ENCODE data around the gene GLRA3.
"Not testable (repeated sequence)": the region's sequence is repeated elsewhere in the genome, so short reads cannot be mapped to it uniquely, and the experiment has no call there.

Gene GLRA3

GRCh38 chr4:174709526-174709925 is 119.5 kb downstream of the GLRA3 start:
- DNase-seq, result no peak

DNA sequence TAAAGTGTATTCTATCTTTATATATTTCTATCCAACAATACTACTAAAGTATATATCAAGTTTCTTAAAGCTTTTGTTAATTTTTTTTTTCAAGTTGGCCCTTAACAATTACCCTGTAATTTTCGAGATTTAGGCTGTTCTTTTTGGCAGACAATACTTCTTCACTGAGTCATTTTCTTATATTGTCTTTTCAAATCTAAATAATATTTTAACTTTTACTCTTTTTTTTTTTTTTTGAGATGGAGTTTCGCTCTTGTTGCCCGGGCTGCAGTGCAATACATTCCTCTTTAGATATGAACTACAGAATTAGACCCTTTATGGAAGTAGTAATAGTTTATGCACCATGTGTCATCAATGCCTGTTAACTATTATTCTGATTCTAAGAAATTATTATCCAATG is 120.7 kb downstream of the GLRA3 start:
- DNase-seq, result no peak

- no peak for DNase-seq
Observed at GRCh38 chr4:174707902-174708301, 121.1 kb downstream of the GLRA3 start.

DNA sequence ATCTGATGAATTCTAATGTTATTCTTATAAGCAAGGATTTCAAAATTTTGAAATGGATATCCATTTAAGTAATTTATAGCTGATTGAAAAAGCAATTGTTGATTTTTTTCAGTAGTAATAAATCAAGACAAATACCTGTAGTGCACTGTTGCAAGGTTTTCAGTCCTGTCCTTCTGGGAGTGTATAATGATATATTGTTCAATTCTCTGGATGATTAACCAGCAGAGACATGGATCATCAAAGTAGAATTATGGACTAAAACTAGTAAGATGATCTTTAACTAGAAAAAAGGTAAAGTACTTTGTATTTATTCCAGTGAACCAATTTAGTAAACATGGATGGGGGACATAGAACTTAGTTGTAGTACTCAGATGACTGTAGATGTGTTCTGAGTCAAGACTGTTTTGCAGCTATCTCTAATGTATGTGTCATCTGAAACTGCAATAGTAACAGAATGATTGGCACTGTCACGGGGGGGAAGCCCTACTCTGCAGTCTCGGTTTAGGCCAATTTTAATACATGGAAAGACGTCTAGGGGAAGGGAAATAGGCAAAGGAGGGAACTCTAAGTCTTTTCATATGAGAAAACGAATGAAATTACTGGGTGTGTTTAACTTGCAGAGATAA is 121.9 kb downstream of the GLRA3 start:
- no peak for DNase-seq

GRCh38 chr4:174702979-174703478 is 126.0 kb downstream of the GLRA3 start:
- DNase-seq, result no peak

DNA sequence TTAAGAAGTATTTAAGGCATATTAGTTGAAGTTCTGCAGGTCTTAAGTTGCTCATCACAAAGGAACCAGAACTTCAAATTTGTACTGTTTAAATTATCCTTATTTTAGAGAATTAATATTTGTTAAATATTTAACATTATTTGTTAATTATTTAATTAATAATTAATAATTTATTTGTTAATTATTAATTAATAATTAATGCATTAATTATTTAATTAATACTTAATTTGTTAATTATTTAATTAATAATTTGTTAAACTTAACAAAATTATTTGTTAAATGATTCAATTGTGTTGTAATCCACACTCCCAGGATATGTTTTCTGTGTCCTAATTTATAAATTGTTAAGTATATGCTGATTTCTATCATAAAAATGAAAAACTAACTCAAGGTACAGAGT is 129.4 kb downstream of the GLRA3 start:
- no peak for DNase-seq

DNA sequence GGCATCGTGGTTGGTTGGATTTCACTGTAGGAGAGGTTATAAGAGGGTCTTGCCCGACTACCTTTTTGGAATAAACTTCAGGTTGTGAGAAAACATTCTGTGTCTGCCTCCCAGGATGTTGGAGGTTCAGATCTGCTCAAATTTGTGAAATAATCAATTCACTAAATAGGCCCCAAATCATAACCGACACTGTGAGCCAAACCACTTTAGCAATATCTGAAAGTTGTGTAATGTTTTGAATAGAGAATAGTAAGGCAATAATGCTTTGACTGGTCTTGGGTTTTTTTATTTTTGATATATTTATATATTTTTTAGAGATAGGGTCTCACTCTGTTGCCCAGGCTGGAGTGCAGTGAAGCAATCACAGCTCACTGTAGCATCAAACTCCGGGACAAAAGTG is 131.2 kb downstream of the GLRA3 start:
- DNase-seq, result no peak

DNA sequence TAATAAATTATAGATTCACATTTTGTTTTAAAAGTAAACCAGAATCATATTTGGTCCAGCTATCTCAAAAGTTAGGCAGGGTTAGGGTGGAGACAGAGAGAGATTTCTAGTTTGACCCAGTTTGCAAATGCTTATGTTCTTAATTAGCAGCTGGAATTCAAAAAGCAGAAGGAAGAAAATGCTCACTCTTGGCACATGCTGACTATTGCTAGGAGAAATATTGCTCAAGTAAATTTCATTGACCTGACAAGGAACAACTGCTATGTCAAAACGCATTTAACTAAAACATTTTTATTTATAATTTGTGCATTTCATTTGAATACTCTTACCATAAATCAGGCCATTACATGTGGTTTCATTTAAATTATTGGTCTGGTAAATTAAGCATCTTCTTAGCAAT is 131.8 kb downstream of the GLRA3 start:
- no peak for DNase-seq

DNA sequence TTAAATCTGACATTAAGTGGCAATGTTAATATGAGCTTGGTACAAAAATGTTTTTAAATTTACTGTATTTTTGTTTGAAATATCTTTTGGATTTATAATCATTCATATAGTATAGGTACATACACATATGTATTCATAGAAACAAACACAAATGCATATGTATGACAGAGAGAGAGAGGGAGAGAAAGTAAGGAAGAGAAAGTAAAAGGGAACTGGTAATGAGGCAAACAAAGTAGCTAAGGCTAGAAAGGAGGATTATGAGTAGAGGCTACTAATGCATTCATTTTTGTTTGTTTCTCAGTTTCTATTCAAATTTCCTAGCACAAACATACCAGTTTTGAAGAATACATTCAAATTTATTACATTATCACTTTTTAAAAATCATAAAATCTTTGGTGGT is 132.4 kb downstream of the GLRA3 start:
- DNase-seq, result no peak

DNA sequence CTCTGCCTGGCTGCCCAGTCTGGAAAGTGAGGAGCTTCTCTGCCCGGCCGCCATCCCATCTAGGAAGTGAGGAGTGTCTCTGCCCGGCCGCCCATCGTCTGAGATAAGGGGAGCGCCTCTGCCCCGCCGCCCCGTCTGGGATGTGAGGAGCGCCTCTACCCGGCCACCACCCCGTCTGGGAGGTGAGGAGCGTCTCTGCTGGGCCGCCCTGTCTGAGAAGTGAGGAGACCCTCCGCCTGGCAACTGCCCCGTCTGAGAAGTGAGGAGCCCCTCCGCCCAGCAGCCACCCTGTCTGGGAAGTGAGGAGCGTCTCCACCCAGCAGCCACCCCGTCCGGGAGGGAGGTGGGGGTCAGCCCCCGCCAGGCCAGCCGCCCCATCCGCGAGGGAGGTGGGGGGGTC is 137.2 kb downstream of the GLRA3 start:
- not testable (repeated sequence) for DNase-seq

DNA sequence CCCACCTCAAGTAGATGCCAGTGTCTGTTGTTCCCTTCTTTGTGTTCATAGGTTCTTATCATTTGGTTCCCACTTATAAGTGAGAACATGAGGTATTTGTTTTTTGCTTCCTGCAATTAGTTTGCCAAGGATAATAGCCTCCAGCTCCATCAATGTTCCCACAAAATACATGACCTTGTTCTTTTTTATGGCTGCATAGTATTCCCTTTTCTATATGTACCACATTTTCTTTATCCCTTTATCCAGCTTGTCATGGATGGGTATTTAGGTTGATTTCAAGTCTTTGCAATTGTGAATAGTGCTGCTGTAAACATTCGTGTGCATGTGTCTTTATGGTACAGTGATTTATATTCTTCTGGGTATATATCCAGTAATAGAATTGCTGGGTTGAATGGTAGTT is 138.4 kb downstream of the GLRA3 start:
- no peak for DNase-seq

DNA sequence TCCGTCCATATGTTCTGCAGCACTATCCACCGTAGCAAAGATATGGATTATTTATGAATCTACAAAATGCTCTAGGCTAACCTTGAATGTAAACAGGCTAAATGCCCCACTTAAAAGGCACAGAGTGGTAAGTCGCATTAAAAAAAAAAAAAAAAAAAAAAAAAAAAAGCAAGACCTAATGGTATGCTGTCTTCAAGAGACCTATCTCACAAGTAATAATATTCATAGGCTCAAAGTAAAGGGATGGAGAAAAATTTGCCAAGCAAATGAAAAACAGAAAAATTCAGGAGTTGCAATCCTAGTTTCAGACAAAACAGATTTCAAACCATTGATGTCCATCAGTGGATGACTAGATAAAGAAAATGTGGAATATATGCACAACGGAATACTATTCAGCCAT is 139.4 kb downstream of the GLRA3 start:
- no peak for DNase-seq

- no peak for DNase-seq
Observed at GRCh38 chr4:174686826-174687225, 142.2 kb downstream of the GLRA3 start.

- DNase-seq, result no peak
Observed at GRCh38 chr4:174681723-174682300, 147.2 kb downstream of the GLRA3 start.

DNA sequence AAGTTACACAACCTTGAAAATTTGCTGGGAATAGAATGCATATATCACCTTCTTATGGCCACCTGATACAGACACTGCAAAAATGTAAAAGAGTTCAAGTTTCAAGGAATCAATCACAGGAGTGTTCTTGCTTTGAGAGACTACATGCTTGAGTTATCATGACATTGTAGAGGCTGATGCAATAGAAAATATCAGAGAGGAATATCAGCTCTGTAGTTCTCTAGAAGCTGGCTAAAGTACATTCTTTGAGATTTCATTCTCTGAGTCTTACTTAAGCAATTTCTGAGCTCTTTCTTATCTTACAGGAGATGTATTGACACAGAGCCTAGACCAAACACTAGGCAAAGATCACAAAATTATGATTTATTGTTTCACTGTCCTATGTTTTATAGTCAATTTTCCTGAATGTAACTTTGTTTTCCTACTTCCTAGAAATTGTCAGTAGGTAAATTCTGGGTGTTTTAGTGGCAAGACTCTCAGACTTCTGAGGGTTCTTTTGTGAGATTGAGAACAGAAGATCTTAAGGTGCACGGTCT is 154.7 kb downstream of the GLRA3 start:
- no peak for DNase-seq

- DNase-seq, result no peak
Observed at GRCh38 chr4:174673865-174674264, 155.2 kb downstream of the GLRA3 start.

GRCh38 chr4:174672276-174672675 is 156.8 kb downstream of the GLRA3 start:
- no peak for DNase-seq

DNA sequence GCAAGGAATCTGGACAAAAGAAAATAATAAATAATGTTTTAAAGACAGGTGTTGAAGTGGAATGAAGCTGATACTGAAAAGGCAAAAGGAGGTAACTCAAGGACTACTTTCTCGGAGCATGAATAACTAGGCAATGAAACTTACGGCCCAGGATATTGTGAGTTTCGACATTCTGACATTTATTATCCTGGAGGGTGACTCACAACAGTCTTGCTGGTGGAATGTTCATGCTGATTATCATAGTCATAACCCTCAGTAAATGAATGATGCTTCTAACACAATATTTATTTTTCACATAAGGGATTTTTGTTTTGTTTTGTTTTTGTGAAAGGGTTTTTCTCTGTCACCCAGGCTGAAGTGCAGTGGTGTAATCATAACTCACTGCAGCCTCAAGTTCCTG is 159.8 kb downstream of the GLRA3 start:
- no peak for DNase-seq

DNA sequence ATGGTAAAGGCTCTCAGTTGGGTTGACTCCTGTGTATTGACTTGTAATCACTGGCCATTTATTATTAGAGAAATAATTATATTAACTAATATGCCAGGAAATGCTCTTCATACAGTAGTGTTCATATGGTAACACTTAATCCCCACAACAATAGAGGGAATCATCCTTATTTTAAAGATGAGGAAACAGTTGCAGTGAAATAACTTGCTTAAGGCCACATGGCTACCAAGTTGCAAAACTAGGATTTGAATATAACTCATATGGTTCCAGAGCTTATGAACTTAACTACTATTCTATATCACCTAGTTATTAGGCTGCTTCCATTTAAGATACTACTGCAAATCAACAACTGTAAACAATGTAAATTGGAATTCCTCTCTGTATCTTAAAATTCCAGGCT is 163.2 kb downstream of the GLRA3 start:
- DNase-seq, result no peak

DNA sequence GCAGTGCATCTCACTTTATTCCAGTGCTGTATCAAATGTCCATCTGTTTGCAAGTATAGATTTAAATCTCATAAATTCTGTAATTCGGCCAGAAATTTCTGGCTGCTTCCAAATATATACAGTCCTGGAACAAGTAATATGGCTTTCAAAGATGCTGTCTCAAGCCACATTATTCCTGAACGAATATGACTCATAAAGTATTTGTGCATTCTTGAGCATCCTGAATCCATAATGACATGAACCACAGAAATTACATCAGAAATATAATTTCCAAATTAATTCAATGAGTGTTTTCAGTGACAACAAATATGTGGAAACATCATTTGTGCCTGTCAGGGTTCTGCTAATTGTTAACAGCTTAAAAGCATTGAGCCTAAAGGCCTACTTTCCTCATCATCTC is 165.8 kb downstream of the GLRA3 start:
- DNase-seq, result no peak

DNA sequence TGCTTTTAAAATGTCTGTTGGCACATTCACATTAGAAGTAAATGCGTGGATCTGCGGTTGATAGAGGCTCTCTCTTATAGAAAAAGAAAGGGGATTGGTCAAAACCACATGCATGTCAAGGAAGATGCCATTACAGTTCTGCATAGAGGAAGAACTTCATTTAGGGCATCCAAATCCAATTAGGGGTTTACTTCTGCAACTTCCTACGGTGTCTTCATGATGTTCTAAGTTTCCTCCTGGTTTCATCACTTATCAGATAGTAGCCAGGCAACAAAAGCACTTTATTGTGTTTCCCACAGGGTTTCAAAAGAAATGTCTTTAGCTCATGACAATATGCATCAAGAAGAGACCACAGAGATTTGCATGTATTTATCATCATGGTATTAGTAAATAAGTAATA is 170.8 kb downstream of the GLRA3 start:
- no peak for DNase-seq

- no peak for DNase-seq
Observed at GRCh38 chr4:174657472-174657871, 171.6 kb downstream of the GLRA3 start.

- DNase-seq, result no peak
Observed at GRCh38 chr4:174654634-174655033, 174.4 kb downstream of the GLRA3 start.

DNA sequence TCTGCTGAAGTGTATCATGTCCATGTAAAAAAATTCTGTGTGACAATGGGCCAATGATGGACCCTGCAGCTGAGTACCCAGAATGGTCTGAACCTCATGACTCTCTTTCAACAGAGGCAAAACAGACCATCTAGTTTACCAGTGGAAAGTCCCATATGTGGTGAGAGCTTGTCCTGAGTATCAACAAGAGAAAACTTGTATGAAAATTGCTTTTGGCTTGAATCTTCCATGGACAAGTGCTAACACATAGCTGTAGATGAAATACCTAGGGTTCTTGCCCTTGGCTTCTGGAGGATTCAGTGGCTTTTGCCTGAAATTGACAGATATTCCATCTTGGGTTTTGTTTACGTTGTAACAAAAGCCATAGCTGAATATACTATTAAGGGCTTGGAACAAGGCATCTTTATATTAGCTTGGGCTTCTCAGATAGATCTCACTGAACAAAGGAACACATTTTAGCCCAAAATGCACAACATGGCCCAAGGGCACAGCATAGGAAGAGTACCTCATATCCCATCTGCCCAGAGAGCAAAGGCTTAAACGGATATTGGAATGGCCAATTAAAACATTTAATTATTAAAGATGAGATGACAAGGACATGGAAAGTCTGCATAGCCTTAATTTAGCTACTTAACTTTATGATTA is 178.2 kb downstream of the GLRA3 start:
- no peak for DNase-seq
